ENCODE data around the gene STARD3.

DNA sequence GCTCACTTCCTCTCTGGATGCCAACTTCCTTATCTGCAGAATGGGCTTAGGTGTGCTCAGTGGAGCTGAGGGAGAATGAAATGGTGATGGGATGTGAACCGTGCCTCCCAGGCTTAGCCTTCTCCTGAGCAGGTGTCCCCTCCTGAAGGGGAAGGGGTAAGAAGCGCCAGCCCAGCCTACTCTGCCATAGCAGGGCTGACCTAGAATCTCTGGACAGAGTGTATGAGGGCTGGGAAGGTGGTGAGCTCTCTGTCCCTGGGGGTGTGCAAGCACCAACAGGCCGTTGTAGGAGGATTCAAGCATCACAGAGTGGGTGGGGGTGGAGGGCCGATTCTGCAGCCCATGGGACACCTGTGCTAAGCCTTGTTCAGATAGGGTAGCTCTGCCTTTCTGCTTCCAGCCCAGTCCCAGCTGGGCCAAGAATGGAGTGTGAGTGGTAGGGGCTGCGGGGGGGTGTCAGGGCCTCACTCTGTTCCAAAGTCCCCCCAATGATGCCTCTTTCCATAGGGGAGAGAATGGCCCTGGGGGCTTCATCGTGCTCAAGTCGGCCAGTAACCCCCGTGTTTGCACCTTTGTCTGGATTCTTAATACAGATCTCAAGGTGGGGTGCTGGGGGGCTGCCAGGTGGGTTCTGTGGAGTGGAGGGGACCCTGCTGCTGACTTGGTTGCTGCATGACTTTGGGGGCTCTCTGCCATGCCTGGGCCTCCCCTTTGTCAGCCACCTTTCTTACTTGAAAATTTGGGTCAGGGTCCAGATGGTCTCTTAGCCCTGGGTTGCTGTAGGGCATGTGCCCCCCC is 25.0 kb downstream of the STARD3 start:
- TF ChIP-seq POLR2A (IDR thresholded peaks at IDR 0.05) = no peak
- TF ChIP-seq, protein P1, sequence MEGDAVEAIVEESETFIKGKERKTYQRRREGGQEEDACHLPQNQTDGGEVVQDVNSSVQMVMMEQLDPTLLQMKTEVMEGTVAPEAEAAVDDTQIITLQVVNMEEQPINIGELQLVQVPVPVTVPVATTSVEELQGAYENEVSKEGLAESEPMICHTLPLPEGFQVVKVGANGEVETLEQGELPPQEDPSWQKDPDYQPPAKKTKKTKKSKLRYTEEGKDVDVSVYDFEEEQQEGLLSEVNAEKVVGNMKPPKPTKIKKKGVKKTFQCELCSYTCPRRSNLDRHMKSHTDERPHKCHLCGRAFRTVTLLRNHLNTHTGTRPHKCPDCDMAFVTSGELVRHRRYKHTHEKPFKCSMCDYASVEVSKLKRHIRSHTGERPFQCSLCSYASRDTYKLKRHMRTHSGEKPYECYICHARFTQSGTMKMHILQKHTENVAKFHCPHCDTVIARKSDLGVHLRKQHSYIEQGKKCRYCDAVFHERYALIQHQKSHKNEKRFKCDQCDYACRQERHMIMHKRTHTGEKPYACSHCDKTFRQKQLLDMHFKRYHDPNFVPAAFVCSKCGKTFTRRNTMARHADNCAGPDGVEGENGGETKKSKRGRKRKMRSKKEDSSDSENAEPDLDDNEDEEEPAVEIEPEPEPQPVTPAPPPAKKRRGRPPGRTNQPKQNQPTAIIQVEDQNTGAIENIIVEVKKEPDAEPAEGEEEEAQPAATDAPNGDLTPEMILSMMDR (IDR thresholded peaks at IDR 0.05) = no peak
